ENCODE measurements around the gene AOAH.
"Not testable (repeated sequence)": the region's sequence is repeated elsewhere in the genome, so short reads cannot be mapped to it uniquely, and the experiment has no call there.

The AOAH gene

GRCh38 chr7:36535866-36536664 is 188.2 kb downstream of the AOAH start:
- no peak for DNase-seq

DNA sequence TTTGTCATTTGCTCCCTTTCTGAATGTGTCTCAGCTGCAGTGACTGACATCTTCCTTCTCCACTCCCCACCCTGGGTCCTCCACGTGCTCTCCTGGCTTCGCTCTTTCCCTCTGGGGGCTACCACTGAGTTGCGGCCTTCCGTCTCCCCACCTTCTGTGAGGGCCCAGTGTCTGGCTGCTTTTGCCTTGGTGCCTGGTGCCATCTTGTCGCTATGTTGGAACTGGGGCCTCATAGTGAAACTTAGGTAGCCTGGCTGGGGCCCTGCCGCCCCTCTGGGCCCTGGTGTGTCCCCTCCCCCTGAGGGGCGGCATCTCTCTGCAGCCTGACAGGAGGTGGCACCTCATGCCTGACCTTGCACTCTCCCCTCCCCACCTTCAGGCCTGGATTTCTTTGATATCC is 190.6 kb downstream of the AOAH start:
- DNase-seq, result no peak

DNA sequence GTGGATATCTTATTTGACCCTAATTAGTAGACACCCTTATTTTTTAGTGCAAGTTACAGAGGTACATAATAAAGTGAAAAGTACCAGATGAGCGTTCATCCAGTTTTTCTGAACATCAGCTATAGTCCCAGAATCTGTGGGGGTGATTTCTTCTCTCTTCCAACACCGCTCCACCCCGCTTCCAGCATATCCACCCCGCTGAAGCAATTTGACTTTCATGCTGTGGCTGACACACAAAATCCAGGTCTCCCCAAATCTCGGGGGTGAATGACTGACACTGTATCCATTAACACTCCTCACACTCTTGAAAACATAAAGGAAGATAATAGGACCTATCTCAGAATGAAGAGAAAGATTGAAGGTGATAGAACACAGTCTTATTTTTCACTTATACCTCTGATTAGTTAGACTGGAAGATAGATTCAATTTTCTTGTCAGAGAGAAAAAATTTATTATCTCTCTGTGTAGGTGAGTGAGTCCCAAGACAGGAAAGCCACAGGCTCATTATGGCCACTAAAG is 191.3 kb downstream of the AOAH start:
- no peak for DNase-seq

- no peak for DNase-seq
Measured at GRCh38 chr7:36531951-36532350, 192.3 kb downstream of the AOAH start.

DNA sequence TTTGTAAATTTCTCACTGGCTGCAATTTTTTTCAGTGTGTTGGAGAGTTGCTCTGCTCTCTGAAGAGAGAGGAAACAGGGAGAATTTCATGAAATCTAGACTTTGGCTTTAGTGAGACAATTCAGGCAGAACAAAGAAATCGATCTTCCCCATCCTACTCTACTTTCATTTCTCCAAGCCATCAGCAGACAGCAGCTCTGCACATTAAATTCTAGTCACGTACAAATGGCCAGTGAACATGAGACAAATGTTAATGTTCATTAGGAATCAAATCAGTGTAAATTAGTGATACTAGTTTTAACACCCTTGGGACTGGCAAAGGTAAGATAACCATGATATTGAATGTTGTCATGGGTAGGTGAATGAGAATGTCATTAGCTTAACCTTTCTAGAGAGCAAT is 193.8 kb downstream of the AOAH start:
- DNase-seq, result no peak

DNA sequence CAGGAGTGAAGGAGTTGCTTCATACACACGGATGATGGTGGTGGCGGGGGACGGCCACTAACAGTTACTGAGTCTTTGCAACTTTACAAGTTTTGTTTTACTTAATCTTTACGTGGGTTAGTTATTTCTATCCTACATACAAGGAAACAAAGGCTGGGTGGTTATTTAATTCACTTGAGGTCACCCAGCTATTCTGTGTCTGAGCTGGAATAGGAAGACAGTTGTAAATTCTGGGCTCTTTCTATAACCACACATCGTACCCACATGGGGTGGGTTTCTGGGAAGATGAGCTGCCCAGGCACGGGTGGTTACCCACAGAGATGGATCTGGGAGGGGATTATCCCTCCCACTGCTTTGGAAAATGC is 196.8 kb downstream of the AOAH start:
- no peak for DNase-seq

DNA sequence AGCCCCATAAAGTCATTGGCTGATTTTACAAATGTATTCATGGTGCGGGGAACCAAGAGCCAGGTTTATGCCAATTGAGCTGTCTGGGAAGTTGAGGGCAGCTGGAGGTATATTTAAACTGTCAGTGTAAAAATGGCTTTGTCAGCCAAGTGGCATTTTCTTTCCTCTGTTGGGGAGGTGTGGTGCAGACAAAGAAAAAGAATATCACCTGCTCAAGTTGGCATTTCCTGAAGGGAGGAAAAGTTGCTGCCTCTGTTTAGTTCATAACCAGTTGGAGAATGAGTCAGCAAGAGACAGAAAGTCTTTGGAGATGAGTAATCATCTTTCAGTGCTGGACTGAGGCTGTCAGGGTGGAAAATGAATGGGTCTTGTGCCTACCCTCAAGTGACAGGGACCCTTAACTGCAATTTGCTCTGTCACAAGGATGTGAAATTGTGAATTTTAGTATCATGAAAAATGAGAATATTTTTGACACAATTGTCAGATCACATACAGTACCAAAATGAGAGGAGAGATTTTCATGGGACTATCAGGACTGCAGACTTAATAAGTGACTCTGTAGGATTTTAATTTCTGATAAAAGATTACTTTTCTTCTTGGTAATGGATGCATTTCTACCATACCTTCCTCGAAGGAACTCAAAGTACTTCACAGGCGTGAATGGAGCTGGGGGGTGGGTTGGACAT is 197.3 kb downstream of the AOAH start:
- peak; percentile 19 for DNase-seq

DNA sequence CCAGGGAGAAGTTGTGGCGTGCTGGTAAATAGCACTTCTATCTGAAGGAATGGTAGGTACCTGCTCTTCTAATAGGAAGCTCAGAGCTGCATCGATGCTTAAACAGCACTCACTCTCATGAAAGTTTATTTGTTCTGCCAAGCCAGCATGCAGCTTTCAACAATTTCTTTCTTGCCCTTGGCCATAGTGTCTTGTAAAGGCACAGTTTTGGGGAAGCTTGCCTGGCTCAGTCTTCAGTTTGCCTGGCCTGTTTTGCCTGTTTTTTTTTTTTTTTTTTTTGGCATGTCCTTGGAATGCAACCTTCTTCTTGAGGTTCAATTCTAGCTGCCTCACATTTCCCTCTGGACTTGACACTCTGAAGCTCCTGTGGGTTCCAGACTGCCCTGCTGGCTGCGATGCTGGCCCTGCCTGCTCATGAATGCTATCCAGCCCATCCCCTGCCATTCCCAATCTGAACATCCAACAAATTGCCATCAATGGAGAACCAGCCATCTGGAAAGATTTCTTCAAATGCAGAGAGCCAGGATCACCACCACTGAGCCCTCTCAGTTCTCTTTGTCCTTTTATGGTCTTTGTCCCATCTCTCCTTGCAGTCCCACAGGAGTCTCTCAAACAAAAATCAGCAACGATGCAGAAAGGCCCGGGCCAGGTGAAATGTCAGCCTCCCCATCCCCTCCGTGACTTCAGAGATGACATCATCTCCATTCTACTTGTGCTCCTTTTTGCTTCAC is 200.8 kb downstream of the AOAH start:
- DNase-seq, result no peak

GRCh38 chr7:36522453-36523007 is 201.8 kb downstream of the AOAH start:
- no peak for DNase-seq

GRCh38 chr7:36521911-36522310 is 202.4 kb downstream of the AOAH start:
- DNase-seq, result no peak

GRCh38 chr7:36521133-36521532 is 203.2 kb downstream of the AOAH start:
- DNase-seq, result no peak

DNA sequence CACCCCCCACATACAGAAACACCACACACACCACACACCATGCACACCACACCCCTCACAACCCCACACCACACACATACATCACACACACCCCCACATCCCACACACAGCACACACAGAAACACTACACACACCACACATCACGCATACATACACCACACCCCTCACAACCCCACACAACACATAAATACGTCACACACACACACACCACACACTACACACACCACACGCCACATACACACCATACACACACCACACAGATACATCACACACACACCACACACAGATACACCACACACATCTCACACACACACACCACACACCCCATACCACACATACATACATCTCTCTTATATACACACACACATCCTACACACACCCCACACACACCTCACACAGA is 208.4 kb downstream of the AOAH start:
- no peak for DNase-seq

GRCh38 chr7:36514289-36515243 is 209.7 kb downstream of the AOAH start:
- DNase-seq, result no peak

DNA sequence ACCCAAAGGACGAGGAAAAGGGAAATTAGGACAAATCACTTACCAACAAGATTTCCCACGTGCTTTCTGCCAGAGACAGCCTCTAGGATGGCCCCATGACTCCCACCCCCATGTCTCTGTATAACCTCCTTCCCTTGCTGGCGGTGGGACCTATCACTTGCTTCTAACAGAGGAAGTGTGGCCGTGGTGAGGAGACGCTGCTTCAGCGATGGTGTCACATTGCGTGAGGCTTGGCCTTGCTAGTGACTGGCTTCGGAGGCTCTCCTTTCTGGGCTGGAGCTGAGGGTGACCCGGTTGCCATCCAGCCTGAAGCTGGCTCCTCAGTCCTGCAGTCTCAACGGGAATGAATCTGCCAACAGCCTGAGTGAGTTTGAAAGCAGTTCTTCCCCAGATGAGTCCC is 210.9 kb downstream of the AOAH start:
- no peak for DNase-seq

DNA sequence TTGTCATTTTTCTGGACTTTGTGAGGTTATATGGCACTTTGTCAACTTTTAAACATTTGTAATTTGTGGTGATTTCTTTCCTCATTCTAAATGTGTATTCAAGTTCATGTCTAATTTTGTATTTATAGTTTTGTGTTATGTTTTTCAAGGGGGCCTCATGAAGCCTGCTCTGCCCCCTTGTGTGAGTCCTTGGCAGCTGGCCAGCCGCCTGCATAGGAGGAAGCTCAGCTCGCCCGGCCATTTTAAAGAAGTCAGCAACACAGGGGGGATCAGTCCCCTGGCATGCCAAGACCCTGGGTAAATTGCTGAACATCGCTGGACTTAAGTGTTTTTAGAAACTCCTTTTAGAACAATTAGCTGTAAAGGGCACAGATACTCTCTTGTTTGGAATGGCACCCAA is 211.7 kb downstream of the AOAH start:
- DNase-seq, result no peak

DNA sequence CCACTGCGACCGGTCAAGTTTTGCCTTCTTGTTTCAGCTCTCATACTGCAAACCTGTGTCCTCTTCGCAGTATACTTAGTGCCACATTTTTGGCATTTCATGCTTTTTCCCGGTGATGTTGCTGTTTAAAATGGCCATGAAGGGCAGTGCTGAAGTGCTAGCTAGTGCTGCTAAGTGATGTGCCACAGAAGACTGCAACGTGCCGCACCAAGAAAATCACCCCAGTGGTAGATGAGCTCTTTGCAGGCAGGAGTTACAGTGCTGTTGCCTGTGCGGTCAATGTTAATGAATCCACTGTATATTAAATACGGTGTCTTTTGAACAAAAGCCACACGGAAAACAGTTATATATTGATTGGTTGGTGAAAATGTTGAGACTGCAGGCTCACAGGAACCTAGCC is 214.3 kb downstream of the AOAH start:
- DNase-seq, result no peak

DNA sequence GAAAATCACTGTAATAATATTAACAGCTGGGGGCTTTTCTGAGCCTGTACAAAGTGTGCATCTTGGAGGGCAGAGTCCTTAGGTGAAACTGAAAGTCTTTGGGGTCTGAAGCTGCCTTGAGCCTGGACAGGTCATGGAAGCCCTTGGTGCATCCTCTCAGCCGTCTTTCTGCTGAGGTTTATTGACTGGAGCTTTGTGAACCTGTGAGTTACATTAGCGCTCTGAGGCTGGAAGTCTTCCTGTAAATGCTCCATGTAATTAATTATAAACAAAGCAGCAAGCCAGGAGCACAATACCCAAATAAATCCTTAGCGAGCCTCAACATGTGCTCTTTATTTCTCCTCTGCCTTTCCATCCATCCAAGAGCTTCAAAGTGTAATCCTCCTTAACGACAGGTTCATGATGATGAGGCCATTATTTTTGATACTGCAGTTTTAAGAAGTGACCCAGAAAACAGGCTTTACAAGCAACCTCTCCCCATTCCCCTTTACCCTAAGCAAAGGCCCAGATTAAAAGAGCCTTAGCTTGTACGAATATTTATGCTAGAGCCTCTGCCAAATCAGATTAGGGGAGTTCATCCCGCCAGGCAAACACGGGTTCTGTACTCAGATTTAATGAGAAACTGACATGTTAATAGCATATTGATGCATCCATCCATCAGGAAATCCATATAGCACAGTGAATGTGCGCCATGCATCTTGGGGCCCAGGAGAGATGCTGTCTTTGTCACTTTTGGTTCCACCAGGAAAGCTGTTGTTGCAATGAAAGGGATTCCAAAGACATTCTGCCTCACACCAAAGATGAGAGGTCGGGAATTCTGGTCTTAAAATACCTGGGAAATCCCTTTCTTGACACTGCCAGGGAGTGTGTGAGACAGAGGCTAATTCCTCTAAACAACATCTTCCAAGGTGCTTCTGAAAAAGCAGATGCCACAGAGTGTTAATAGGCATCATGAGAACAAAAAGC is 216.5 kb downstream of the AOAH start:
- no peak for DNase-seq

DNA sequence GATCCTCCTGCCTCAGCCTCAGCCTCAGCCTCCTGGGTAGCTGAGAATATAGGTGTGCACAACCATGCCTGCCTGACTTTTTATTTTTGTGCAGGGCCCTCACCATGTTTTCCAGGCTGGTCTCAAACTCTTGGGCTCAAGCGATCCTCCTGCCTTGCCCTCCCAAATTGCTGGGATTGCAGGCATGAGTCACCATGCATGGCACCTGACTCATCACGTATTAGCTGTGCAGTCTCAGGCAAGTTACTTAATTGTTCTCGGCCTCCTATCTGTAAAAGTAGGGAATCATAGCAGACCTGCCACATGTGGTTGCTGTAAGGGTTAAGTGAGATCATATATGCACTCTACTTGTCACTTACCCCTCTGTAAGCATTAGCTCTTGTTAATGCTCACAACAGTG is 217.5 kb downstream of the AOAH start:
- DNase-seq, result no peak

DNA sequence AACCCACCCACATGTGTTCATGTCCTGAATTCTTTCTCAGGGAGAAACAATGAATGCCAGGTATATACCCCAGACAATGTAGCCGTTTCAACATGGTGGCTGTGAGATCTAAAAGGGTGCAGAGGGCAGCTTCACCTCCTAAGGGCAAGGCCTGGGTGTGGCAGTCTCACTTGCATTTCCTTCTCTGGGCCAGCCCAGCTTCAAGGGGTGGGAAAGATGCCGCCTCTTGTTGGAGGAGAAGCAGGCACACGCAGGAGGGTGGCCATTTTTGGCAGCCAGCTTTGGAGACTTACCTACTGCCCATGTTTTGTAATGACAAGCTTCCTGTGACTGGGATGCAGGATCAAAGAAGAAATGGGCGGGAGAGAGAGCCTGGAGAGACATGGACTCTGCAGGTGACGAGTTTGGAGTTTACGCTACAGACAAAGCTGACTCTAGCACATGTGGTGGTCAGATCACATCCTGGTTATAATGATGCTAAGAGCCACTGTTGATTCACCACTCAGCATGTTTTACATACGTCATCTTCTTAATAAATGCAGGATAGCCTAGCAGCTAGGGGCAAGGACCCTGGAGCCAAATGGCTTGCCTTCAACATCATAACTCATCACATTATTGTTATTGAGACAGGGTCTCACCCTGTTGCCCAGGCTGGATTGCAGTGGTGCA is 218.0 kb downstream of the AOAH start:
- no peak for DNase-seq

DNA sequence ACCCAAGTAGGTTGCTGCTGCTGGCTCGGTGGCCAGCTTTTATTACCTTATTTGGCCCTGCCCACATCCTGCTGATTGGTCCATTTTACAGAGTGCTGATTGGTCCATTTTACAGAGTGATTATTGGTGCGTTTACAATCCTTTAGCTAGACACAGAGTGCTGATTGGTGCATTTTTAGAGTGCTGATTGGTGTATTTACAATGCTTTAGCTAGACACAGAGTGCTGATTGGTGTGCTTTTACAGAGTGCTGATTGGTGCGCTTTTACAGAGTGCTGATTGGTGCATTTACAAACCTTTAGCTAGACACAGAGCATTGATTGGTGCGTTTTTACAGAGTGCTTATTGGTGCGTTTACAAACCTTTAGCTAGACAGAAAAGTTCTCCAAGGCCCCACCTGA is 219.7 kb downstream of the AOAH start:
- DNase-seq, result not testable (repeated sequence)

Data from NCI-H2107 (cell line).